Activated T-helper 2 cell treated with anti-CD3 and anti-CD28 coated beads, Interferon-gamma antibody, Interleukin-2, Interleukin-4, amounts not matched to agents 10 μg/mL and 5 μg/mL and 100 μg/mL, durations not matched to agents 14 hours and 24 hours and 36 hours (primary cell): Measurements from ENCODE around the gene ANKRD10. TPM values are rescaled to one million over a fixed set of nuclear protein-coding genes. Genes with fewer than 3 reads are reported as not detected.

Source experiments
- DNase-seq: peaks from one replicate; pipeline ENCODE4 v3.0.0; 2021; ENCODE audit warnings: low spot score
- H3K27ac Mint-ChIP-seq: one replicate; pipeline ENCODE4 v1.8.0; 2021; ENCODE audit warnings: mixed read lengths
- H3K27me3 Mint-ChIP-seq: one replicate; pipeline ENCODE4 v1.8.0; 2021; ENCODE audit warnings: low read depth, mixed read lengths
- H3K36me3 Mint-ChIP-seq: one replicate; pipeline ENCODE4 v1.8.0; 2021; ENCODE audit warnings: low read depth, mixed read lengths
- H3K4me1 Mint-ChIP-seq: one replicate; pipeline ENCODE4 v1.8.0; 2021; ENCODE audit warnings: low read depth, mixed read lengths
- H3K4me3 Mint-ChIP-seq: one replicate; pipeline ENCODE4 v1.8.0; 2021; ENCODE audit warnings: low read depth, mild to moderate bottlenecking, moderate library complexity, mixed read lengths
- H3K9me3 Mint-ChIP-seq: one replicate; pipeline ENCODE4 v1.8.0; 2021; ENCODE audit warnings: mixed read lengths
- intact Hi-C: fragments of 100-400 bp; cut with micrococcal nuclease; formaldehyde crosslinking; loops from one replicate; pipeline ENCODE4 v1.15.1; 2023
- total RNA-seq: library from RNA; stranded (reverse); gene quantifications from 2 replicates; pipeline ENCODE4 v1.2.3, GENCODE V29; 2022

The ANKRD10 gene
- total RNA-seq, 1 donor from 2014 or later = 120 TPM

DNA sequence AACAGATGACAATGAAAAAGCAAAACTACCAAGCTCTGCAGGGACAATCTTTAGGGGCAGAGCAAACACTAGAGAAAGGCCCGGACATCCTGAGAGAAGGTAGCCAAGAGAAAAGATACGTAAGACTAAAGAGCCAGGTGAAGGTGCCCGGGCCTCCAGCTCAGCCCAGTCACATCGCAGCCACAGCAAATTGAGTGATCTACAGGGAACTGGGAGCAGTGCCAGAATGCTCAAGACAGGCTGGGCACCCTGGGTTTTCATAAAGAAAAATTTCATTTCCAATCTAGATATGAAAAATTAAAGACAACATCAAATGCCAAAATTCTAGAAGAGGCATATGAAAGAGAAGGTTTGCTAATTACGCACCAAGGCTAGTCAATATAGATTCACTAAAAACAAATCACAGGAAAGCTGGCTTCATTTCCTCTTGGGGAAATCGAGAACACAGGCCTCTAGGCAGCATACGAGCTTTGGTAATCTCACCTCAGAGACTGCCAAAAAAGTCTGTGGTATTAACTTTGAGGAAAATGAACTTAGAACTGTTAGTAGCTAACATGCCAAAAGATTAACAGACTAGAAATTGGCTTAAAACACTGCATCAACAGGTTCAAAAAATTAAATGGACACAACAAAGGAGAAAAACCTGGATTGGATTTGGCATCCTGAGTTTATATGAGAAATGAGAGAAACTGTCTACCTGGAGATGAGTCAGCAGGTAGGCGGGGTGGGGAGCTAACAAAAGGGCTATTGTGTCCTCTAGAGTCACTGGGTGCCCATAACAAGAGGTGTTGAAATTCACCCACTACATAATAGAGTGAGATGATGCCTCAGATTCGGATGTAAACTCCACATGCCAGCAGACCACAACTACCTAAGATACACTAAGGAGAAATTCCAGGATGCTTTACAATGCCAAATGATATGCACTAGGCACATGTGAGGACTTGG is 6.6 kb downstream of the ANKRD10 start:
- H3K27ac Mint-ChIP-seq = no peak overlapping the region
- intact Hi-C loops = no loop called here
- H3K4me1 Mint-ChIP-seq = peaks cover 48% of the 10 kb centered on the region
- H3K9me3 Mint-ChIP-seq = no peaks in the 10 kb centered on the region
- peaks cover 80% of the 10 kb centered on the region for H3K36me3 Mint-ChIP-seq
- H3K27me3 Mint-ChIP-seq = no peaks in the 10 kb centered on the region
- no peak for DNase-seq
- no peak overlapping the region for H3K4me3 Mint-ChIP-seq

DNA sequence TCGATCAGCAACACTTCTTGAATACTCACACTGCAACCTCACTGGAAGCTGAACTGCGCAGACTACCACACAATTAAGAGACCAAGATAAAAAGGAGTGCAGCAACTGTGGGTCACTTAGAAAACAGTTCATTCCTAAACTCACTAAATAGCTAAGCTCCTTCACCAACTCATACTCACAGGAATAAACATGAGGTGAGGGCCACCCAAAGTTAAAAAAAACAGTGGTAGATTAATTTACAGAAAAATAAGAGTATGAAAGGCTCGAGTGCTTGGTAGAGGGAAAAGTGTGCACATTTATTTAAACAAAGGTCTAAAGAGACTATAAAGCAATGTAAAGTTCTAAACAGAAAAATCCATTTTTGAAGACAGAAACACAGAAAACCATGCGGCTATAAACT is 7.6 kb downstream of the ANKRD10 start:
- H3K36me3 Mint-ChIP-seq = peaks cover 81% of the 10 kb centered on the region
- no peaks in the 10 kb centered on the region for H3K27me3 Mint-ChIP-seq
- peaks cover 42% of the 10 kb centered on the region for H3K4me1 Mint-ChIP-seq
- no peak for DNase-seq
- no peak overlapping the region for H3K4me3 Mint-ChIP-seq
- intact Hi-C loops = no loop called here
- H3K27ac Mint-ChIP-seq = no peak overlapping the region
- no peaks in the 10 kb centered on the region for H3K9me3 Mint-ChIP-seq

DNA sequence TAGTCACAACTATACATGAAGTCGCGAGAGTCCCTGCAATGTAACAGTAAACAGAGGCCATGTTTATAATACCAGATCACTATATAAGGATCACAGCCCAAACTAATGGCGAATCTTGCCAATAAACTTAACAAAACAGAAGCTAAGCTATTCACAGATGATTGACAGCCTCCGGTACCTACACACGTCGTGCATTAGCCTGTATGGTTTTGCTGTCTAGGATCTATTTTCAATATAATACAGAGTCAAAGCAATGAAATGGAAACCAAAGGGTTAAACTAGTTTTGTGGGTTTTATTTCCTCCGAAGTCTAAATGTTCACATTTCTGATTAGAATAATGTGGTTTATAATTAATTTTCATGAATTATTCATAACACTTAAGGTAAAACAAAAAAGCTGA is 10.1 kb downstream of the ANKRD10 start:
- no peak overlapping the region for H3K27ac Mint-ChIP-seq
- no peaks in the 10 kb centered on the region for H3K9me3 Mint-ChIP-seq
- no peak for DNase-seq
- H3K4me1 Mint-ChIP-seq = peaks cover 28% of the 10 kb centered on the region
- H3K4me3 Mint-ChIP-seq = no peak overlapping the region
- H3K36me3 Mint-ChIP-seq = peaks cover 66% of the 10 kb centered on the region
- intact Hi-C loops = no loop called here
- H3K27me3 Mint-ChIP-seq = no peaks in the 10 kb centered on the region

DNA sequence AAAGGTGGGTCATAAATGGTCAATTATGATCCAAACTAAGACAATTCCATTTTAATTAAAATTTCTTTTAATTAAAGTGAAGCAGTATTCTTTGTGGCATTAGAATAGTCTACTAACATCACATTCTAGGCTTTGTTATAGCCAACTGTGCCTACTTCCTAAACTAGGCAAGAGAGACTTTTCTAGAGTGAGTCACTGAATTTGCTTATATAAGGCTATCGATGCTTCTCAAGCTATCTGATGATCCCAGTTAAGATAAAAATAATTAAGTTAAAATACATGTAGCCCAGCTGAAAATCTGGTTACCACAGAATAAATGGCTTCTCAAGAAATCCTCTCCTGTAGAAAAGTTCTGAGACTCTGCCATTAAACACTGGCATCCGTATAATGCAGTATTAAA is 12.5 kb downstream of the ANKRD10 start:
- Mint-ChIP-seq H3K4me1 (peaks cover 24% of the 10 kb centered on the region), H3K27me3 (no peaks in the 10 kb centered on the region), H3K27ac (no peak overlapping the region), H3K36me3 (peaks cover 59% of the 10 kb centered on the region), H3K9me3 (no peaks in the 10 kb centered on the region), H3K4me3 (no peak overlapping the region)
- intact Hi-C loops = no loop called here
- no peak for DNase-seq

DNA sequence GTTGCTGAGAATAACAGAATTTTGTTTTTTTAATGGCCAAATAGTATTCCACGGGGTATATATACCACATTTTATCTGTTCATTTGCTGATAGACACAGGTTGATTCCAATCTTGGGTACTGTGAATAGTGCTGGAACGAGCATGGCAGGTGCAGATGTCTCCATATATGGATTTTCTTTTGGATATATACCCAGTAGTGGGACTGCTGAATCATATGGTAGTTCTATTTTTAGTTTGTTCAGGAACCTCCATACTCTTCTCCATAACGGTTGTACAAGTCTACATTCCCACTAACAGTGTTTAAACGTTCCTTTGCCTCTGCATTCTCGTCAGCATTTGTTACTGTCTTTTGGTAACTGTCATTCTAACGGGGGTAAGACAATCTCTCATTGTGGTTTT is 17.3 kb downstream of the ANKRD10 start:
- H3K27ac Mint-ChIP-seq = no peak overlapping the region
- H3K4me1 Mint-ChIP-seq = peaks cover 17% of the 10 kb centered on the region
- H3K36me3 Mint-ChIP-seq = peaks cover 42% of the 10 kb centered on the region
- DNase-seq = no peak
- no peaks in the 10 kb centered on the region for H3K9me3 Mint-ChIP-seq
- H3K4me3 Mint-ChIP-seq = no peak overlapping the region
- intact Hi-C loops = no loop called here
- no peaks in the 10 kb centered on the region for H3K27me3 Mint-ChIP-seq

DNA sequence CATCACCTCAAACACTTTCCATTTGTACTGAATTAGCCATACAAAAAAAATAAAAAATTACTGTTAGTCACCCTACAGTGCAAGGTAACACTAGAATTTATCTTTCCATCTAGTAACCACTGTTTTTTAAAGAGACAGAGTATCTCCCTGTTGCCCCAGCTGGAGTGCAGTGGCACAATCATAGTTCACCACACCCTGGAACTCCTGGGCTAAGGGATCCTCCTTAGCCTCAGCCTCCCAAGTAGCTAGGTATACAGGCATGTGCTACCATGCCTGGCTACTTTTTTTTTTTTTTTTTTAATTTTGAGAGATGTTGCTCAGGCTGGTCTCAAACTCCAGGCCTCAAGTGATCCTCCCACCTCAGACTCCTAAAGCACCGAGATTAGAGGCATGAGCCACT is 17.9 kb downstream of the ANKRD10 start:
- Mint-ChIP-seq H3K36me3 (peaks cover 44% of the 10 kb centered on the region), H3K9me3 (no peaks in the 10 kb centered on the region), H3K4me3 (no peak overlapping the region), H3K4me1 (peaks cover 17% of the 10 kb centered on the region), H3K27me3 (no peaks in the 10 kb centered on the region), H3K27ac (no peak overlapping the region)
- no peak for DNase-seq
- intact Hi-C loops = no loop called here

DNA sequence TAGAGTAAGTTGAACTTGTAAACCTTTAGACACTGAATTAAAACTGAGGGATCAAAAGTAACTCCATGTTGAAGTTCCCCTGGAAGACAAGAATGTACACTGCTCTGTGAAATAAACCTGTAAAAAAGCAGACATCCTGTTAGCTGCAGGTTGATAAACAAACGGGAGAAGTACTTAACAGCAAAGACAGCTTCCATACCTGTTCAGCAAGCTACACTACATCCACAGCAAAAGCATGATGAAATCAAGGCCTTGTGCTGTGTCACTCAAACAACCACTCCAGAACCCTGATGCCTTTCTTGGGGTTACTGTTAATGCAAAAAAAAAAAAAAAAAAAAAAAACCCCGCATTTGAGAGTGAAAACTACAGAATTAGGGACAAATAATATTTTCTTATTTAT is 20.8 kb downstream of the ANKRD10 start:
- Mint-ChIP-seq H3K4me1 (peaks cover 10% of the 10 kb centered on the region), H3K4me3 (no peak overlapping the region), H3K27ac (no peak overlapping the region), H3K9me3 (no peaks in the 10 kb centered on the region), H3K27me3 (no peaks in the 10 kb centered on the region), H3K36me3 (peaks cover 38% of the 10 kb centered on the region)
- DNase-seq = no peak
- intact Hi-C loops = no loop called here

DNA sequence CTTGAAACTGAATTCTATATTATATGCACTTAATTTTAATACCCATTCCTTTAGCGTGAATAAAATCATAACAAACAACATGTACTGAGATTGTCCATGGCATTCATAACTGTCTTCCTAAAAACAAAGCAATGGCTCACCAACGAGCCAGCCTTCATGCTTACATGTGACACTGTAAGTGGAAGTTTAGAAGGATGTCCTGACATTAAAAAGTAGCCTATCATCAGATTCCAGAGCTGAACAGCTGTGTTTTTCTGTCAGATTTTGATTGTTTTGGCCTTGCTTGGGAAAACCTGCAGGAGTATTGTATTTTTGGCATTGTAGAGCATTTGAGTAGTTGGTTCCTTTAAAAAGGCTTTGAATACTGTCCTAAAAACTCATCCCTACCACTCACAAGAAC is 21.3 kb downstream of the ANKRD10 start:
- Mint-ChIP-seq H3K27me3 (no peaks in the 10 kb centered on the region), H3K9me3 (no peaks in the 10 kb centered on the region), H3K4me1 (peaks cover 10% of the 10 kb centered on the region), H3K4me3 (no peak overlapping the region), H3K36me3 (peaks cover 36% of the 10 kb centered on the region), H3K27ac (no peak overlapping the region)
- intact Hi-C loops = no loop called here
- DNase-seq = no peak

DNA sequence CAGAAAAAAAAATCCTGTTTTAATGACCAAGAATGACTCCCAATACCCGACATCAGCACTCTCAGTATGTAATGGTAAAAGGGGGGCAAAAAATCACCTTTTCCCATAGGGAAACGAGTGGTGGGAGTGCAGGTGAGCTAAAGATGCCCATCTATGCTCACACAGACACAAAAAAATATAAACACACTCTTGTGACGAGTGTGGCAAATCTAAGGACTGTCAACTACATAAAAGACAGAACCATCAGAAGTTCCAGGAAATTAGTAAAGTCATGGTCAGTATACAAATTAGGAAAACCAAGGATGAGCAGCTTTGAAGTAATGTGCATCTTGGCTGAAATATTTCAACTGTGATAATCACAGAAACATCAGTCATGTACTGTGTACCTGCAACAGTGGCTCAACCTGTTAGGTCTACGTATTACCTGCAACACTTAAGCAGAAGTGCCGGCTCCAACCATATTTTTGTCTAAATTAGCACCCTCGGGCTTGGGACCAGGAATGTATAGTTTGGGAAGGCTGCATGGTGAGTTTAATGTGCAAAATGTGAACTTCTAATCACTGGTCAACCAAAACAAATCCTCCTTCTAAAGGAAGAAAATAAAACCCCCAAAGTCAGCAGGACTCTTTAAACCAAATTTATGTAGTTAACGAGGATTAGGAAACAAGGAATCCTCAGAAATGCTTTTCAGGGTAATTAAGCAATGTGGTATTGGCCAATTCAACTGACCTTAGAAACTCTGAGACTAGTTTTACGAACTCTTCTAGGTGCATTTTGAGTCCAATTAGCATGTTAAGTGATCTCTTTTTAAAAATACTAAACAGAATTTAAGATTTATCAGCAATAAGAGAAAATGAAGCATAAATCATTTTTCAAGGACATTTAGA is 24.3 kb downstream of the ANKRD10 start:
- intact Hi-C loops = no loop called here
- Mint-ChIP-seq H3K4me3 (no peak overlapping the region), H3K27me3 (no peaks in the 10 kb centered on the region), H3K4me1 (peaks cover under 1% of the 10 kb centered on the region), H3K27ac (no peak overlapping the region), H3K36me3 (peaks cover 26% of the 10 kb centered on the region), H3K9me3 (no peaks in the 10 kb centered on the region)
- DNase-seq = no peak

DNA sequence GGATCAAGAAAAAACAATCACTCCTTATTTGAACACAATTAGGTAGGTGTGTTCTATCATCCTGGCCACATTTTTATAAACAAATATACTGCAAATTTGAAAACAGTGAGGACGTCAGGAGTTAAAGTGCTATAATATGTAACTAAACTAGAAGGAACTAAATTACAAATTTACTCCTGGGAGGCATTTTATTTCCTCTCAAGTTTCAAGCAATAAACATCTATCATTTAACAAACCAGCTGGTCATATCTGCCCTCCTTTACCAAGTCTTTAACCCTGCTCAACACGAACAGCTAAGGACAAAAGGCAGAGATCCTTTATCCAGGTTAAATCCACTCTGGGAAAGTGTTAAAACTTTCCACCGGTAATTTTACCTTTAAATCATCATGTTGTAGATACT is 26.5 kb downstream of the ANKRD10 start:
- no peaks in the 10 kb centered on the region for H3K9me3 Mint-ChIP-seq
- H3K27ac Mint-ChIP-seq = no peak overlapping the region
- H3K4me1 Mint-ChIP-seq = peaks cover 10% of the 10 kb centered on the region
- H3K4me3 Mint-ChIP-seq = no peak overlapping the region
- no peaks in the 10 kb centered on the region for H3K27me3 Mint-ChIP-seq
- peaks cover 16% of the 10 kb centered on the region for H3K36me3 Mint-ChIP-seq
- DNase-seq = no peak
- intact Hi-C loops = no loop called here

DNA sequence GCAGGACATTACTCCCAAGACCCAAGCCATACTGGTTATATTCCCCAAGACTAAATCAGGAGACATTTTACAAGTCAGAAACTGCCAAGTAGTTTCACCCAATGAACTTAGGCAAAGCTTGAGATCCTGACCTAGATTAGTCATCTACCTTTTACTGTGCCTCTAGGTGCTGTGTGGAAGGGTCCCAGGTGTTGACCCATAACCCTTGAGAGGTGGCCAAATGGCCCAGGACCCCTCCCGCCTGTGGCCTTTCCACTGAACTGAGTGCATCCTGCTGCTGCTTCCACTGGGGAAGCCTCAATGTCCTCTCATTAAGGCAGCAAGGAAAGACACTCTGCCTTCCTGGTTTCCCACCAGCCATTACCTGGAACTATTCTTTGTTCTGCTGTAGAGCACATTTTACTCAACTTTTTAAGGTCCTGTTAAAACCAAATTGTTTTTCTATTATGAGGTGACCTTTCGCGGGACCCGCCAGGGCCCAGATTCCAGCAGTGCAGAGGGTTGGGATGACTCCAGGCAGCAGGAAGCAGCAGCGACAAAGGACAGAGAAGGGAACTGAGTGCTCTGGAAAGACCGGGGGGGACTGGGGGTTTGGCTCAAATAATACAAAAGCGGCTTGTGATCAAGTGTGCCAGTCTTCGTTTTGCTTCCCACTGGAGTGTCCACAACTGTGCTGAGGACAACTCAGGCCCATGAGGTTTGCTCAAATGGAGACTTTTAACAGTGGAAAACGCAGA is 27.1 kb downstream of the ANKRD10 start:
- no peaks in the 10 kb centered on the region for H3K9me3 Mint-ChIP-seq
- H3K27ac Mint-ChIP-seq = no peak overlapping the region
- H3K4me1 Mint-ChIP-seq = peaks cover 12% of the 10 kb centered on the region

DNA sequence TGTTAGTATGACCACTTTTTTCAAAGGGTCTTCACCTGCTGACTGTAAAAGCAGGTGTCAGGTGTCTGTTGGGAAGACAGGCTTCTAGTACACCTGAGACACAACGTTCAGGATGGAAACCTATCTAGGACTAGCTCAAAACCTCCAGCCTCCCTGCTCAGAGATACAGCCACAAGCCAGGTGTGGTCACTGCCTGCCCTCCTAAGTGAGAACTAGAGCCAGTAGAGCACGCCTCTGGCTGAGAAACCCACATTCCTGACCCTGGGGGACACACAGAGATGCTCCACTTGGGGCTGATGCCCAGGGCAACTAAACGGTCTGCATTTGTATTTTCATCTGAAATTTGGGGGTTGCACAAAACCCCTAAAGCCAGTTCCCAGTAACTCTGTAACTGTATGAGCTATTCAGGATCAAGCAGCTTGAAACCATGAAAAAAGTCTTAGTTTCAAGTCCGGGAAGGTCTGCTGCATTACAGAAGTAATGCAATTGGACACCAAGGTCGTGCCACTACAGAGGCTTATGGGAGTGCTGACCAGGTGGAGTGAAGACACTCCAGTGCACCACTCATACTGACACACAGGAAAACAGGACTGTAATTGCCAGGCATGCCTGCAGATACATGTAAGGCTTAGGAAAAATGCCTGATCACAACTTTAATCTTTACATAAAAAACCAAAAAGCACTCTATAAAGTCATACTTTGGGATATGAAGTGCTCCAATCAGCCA is 27.8 kb downstream of the ANKRD10 start:
- no peak for DNase-seq
- intact Hi-C loops = no loop called here
- Mint-ChIP-seq H3K4me3 (no peak overlapping the region), H3K9me3 (no peaks in the 10 kb centered on the region), H3K27me3 (no peaks in the 10 kb centered on the region), H3K36me3 (peaks cover 6% of the 10 kb centered on the region), H3K27ac (no peak overlapping the region), H3K4me1 (peaks cover 12% of the 10 kb centered on the region)

More for the DNA sequence above, 27.1 kb downstream of the ANKRD10 start:
- intact Hi-C loops = no loop called here
- peaks cover 10% of the 10 kb centered on the region for H3K36me3 Mint-ChIP-seq
- no peaks in the 10 kb centered on the region for H3K27me3 Mint-ChIP-seq
- no peak for DNase-seq
- H3K4me3 Mint-ChIP-seq = no peak overlapping the region
